HG02973 (cell line): ENCODE measurements around the gene EBF3.

Source experiments
- ATAC-seq: cut with Tn5 transposase; IDR thresholded peaks from one replicate; pipeline ENCODE4 v1.9.1; 2021; ENCODE audit warnings: moderate library complexity; ENCODE audit not compliant: unreplicated experiment

EBF3 gene

GRCh38 chr10:129841071-129841470 is 123.0 kb downstream of the EBF3 start:
- ATAC-seq = no peak

DNA sequence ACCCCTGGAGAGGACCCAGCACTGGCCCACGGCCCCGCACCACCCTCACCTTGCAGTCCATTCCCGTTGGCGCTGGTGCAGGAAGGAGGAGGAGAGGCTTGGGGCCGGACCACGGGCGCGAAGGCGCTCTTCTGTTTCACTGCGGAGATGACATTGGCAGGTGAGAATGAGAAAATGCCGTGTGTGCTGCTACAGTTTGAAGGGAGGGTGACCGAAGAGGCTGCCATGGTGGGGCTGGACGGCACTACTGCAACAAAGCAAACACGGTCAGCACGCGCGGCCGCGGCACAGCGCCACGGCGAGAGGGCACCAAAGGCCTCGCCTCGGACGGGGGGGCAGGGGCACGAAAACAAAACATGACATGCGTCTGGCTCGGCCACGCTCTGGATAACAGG is 123.9 kb downstream of the EBF3 start:
- ATAC-seq = no peak

DNA sequence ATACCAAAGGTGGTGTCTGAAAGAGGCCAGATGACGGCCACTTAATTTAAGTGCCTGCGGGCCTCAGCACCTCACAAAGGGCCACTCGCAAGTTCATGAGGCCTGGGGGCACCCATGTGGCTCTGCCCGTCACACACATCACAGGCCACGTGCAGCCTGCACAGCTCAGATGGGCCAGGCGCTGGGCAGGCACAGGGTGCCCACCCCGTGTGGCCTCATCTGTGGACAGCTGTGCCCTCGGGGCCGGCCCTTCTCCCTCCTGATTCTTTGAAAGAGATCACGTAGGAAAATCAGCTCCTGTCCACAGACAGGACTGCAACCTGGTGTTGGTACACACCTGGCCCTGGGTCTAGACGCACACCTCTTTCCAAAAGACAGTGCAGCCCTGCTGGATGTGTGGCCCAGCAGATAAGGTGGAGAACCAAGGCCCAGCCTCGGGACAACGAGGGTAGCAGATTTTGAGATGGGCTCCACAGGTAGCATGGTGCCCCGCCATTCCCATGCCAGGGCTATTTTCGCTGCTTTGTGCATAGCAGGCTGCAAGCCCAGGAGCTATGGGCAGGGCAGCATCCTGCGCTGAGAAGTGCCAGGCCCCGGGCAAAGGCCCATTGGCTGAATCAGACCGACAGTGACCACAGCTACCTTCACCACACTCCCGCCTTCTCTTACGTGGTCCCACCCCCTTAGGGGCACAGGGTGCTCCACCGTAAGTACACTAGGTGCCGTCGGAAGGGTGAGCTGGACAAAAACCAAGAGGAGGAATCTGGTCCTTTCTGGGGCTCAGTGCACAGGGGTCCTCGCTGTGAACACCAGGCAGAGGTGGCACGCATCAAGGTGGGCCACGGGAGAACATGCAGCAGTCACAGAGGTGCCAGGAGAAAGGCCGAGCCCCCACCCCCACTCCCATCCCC is 124.5 kb downstream of the EBF3 start:
- no peak for ATAC-seq

- no peak for ATAC-seq
Observed at GRCh38 chr10:129838794-129839193, 125.3 kb downstream of the EBF3 start.

GRCh38 chr10:129837909-129838582 is 126.0 kb downstream of the EBF3 start:
- no peak for ATAC-seq

GRCh38 chr10:129836253-129836652 is 127.8 kb downstream of the EBF3 start:
- no peak for ATAC-seq

- no peak for ATAC-seq
Observed at GRCh38 chr10:129833994-129834739, 129.9 kb downstream of the EBF3 start.

DNA sequence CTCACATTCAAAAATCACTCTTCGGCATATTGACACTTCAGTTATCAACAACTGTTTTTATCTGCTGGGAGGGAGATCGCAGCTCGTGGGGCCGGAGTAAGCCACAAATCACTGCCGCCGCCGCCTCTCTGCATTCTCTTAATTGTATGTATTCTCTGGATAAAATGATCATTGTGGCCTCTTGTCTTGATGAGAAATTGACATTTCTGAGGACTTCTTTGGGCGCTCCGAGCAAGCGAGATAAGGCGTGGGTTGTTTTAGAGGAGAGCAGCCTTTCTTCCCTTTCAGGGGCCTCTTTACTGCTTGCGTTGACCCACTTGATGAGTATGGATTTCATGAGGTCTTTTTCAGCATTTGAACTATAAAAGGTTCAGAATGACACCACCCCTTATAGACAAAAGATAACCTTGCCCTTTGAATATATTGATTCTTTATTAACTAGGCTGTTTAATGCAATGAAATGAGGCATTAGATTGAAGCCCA is 130.6 kb downstream of the EBF3 start:
- no peak for ATAC-seq

- ATAC-seq = no peak
Observed at GRCh38 chr10:129832573-129833467, 131.3 kb downstream of the EBF3 start.

GRCh38 chr10:129831150-129831549 is 132.9 kb downstream of the EBF3 start:
- no peak for ATAC-seq

DNA sequence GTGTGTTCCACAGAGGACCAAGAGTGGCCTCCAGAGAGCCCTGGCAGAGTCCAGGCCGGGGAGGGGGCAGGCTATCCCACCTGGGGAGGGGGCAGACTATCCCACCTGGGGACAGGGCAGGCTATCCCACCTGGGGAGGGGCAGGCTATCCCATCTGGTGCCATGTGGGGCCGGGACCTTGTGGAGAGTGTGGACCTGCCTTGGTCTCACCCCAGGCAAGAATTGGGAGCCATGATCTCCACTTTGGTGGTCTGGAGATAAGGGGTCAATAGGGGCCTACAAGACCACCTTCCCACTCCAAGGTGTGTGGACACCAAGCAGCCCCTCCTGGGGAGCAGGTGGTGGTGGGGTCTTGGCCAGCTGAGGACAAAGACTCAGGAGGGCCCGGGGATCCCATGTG is 138.2 kb downstream of the EBF3 start:
- ATAC-seq = no peak

DNA sequence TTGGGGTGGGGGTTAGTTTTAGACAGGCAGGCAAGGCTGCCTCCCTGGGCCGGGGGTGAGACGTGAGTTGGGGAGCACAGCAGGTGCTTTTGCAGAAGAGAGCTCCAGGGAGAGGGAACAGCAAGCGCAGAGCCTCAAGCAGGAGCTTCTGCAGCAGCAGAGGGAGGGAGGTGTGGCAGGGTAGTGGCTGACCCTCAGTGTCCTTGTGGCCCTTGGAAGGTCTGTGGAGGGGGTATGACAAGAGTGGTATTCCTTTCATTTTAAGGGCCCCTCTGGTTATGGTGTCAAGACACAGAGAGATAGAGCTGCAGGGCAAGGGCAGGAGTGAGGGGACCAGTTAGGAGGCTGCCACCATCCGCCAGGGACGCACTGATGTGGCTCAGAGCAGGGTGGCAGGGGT is 138.9 kb downstream of the EBF3 start:
- ATAC-seq = no peak

DNA sequence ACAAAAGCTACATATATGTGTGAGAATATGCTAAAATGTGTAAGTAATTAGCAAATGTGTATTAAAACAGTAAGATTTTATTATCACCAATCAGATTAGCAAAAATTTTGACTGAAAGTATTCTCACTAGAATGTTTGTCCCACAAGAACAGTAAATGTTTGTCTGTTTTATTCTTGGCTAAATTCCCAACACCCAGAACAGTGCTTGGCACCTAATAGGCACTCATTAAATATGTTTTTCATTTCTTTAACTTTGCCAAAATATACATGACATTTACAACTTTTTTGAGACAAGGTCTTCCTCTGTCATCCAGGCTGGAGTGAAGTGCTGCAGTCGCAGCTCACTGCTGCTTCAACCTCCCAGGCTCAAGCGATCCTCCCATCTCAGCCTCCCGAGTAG is 143.6 kb downstream of the EBF3 start:
- no peak for ATAC-seq

- ATAC-seq = no peak
Observed at GRCh38 chr10:129816656-129817045, 147.4 kb downstream of the EBF3 start.

DNA sequence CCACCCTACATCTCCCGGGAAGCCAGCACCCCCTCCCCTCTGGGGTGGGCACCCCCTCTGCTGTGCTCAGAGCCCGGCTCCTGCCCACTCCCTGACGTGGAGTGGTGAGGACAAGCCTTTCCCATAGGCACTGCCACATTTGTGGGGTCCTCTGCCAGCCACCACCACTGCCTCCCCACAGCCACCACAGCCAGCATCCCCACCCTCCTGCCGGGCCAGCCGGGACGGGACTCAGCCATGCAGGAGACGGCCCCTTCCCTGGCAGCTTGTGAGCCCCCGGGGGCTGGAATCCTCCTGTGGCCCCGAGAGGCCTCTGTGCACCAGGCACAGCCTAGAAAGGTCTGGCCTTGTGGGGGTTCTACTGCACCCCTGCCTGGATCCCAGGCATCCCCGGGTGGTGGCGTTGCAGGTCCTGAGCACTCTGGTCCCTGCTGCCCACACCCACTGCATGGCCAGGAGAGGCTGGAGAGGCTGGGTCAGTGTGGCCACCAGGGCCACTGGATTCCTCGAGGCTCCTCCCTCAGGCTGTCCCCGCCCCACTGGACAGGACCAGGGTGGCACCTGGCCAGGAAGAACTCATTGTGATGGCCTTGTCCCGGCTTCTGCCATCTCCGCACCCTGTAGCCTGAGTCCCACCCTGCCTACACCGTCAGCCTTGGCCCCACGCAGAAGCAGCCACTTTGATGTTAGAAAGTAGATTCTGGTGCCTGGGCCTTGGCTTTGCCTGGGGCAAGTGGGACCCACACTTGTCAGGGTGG is 148.0 kb downstream of the EBF3 start:
- ATAC-seq = no peak

GRCh38 chr10:129814681-129815646 is 149.1 kb downstream of the EBF3 start:
- no peak for ATAC-seq

DNA sequence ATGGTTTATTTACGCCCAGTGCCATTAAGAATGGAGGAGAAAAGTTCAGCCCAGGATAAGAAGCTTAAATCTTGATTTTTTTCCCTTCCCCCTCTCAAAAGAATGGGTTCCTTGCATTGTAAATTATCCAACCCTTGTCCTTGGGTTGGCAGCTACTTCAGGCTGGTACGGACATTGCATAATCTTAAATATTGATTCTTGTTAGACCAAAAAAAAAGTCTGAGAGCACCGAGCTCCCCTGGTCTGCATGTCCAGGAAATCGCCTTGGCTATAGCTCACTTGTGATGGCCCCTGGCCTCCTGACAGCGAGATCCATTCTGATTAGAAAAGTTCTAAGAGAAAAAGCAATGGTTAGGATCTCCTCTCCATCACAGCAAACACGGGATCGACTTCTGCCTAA is 151.7 kb downstream of the EBF3 start:
- no peak for ATAC-seq

DNA sequence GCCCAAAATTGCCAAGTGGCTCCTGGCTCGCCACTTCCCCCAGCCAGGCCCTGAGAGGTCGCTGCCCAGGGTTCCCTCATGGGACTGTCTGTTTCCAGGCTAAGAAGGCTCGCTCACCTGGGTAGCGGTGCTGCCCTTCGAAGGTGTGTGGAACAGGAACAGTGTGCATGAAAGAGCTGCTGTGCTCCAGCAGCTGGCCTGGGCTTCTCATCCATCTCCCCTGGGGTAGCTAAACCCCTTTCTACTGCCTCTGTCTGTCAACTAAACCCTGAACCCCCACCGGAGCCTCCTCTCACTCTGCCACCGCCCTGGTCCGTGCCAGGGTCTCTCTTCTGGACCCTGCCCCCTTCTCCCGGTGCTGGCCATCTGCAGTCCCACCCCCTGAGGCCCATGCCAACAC is 152.9 kb downstream of the EBF3 start:
- no peak for ATAC-seq

DNA sequence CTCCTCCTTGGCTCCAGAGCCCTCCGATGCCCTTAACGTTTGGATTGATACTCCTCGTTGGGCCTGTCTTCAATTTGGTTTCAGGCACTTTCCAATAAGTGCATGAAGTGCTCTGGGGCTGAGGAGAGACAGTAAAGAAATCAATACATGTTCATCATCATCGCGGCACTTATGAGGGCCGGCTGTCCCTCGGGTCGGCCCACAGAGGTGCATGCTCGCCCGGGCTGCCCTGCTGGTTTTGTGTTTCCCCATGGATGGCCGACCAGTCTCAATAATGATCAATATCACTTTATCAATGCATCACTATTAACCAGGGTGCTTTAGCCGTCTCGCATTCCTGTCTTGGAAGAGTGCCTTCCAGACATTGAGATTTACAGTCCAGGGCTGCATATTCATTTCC is 154.2 kb downstream of the EBF3 start:
- ATAC-seq = no peak
